ENCODE results near the gene SLC26A4. TPM values are rescaled to one million over a fixed set of nuclear protein-coding genes. Genes with fewer than 3 reads are reported as not detected.

The SLC26A4 gene
- total RNA-seq, 1 experiment from 2014 or later, result not detected

- POLR2A ChIA-PET (ENCODE audit: unreplicated experiment), result interaction anchor here (0.5 kb wide), 1 partner anchor 14 kb away, joined by 4 read pairs; no protein-coding TSS in a partner anchor
- Histone ChIP-seq H3K9ac (ENCODE audit: low read length) (no peak overlapping the region), H4K20me1 (ENCODE audit: low read length) (no peaks in the 10 kb centered on the region), H3K36me3 (ENCODE audit: low read depth, low read length) (no peaks in the 10 kb centered on the region), H3F3A (ENCODE audit: low read length, unreplicated experiment) (no peaks in the 10 kb centered on the region), H3K4me2 (ENCODE audit: low read length) (no peak overlapping the region), H3K4me1 (ENCODE audit: insufficient read depth, low read length) (peaks cover 6% of the 10 kb centered on the region; the same call in 1 of the 2 replicates), H3K4me3 (ENCODE audit: low read length) (no peak overlapping the region), H3K79me2 (ENCODE audit: low read length) (no peaks in the 10 kb centered on the region), H3K27me3 (ENCODE audit: low read length) (no peaks in the 10 kb centered on the region), H2AFZ (ENCODE audit: low read length) (no peak overlapping the region), H3K27ac (ENCODE audit: low read length) (no peak overlapping the region), H3K9me3 (ENCODE audit: low read length) (no peaks in the 10 kb centered on the region), H3K9me2 (replicated peaks; ENCODE audit: low read length) (no peaks in the 10 kb centered on the region)
- ATAC-seq (no peak), DNase-seq (no peak)
- CTCF ChIA-PET, result interaction anchor here (0.9 kb wide), 1 partner anchor 178 kb away, joined by 3 read pairs; no protein-coding TSS in a partner anchor
- no peak for TF ChIP-seq CTCF (conservative IDR thresholded peaks at IDR 0.05; ENCODE audit: low read depth, low read length)
- intact Hi-C loops (cut with micrococcal nuclease), result no loop called here
- no TSS peak for BruUV-seq (replicated peaks)
These were observed 35.8 kb downstream of the SLC26A4 start for GRCh38 chr7:107696330-107696946.

GRCh38 chr7:107697321-107698049 is 36.9 kb downstream of the SLC26A4 start:
- no peaks in the 10 kb centered on the region for H3K79me2 ChIP-seq (ENCODE audit: low read length)
- H4K20me1 ChIP-seq (ENCODE audit: low read length), result no peaks in the 10 kb centered on the region
- H3K9me3 ChIP-seq (ENCODE audit: low read length), result no peaks in the 10 kb centered on the region
- no peak overlapping the region for H3K9ac ChIP-seq (ENCODE audit: low read length)
- intact Hi-C loops (cut with micrococcal nuclease), result no loop called here
- H3K4me2 ChIP-seq (ENCODE audit: low read length), result no peak overlapping the region
- H3F3A ChIP-seq (ENCODE audit: low read length, unreplicated experiment), result no peaks in the 10 kb centered on the region
- DNase-seq, result no peak
- no peaks in the 10 kb centered on the region for H3K9me2 ChIP-seq (replicated peaks; ENCODE audit: low read length)
- TF ChIP-seq CTCF (conservative IDR thresholded peaks at IDR 0.05; ENCODE audit: low read depth, low read length), result no peak
- TF ChIP-seq EZH2phosphoT487 (IDR thresholded peaks at IDR 0.05; ENCODE audit: borderline replicate concordance, low read length), result no peak
- no peak for TF ChIP-seq EZH2 (IDR thresholded peaks at IDR 0.05; ENCODE audit: low read length, unreplicated experiment)
- H3K4me3 ChIP-seq (ENCODE audit: low read length), result no peak overlapping the region
- peaks cover 6% of the 10 kb centered on the region; the same call in 1 of the 2 replicates for H3K4me1 ChIP-seq (ENCODE audit: insufficient read depth, low read length)
- H2AFZ ChIP-seq (ENCODE audit: low read length), result no peak overlapping the region
- CTCF ChIA-PET, result interaction anchor here (0.9 kb wide), 1 partner anchor 177 kb away, joined by 3 read pairs; no protein-coding TSS in a partner anchor
- no peak overlapping the region for H3K27ac ChIP-seq (ENCODE audit: low read length)
- no peaks in the 10 kb centered on the region for H3K27me3 ChIP-seq (ENCODE audit: low read length)
- BruUV-seq (replicated peaks), result no TSS peak
- POLR2A ChIA-PET (ENCODE audit: unreplicated experiment), result no interaction called here
- ATAC-seq, result no peak
- H3K36me3 ChIP-seq (ENCODE audit: low read depth, low read length), result no peaks in the 10 kb centered on the region

- H3K4me1 ChIP-seq (ENCODE audit: insufficient read depth, low read length), result no peaks in the 10 kb centered on the region
- ATAC-seq (no peak), DNase-seq (no peak)
- H3F3A ChIP-seq (ENCODE audit: low read length, unreplicated experiment), result no peaks in the 10 kb centered on the region
- H3K4me3 ChIP-seq (ENCODE audit: low read length), result no peak overlapping the region
- no peak overlapping the region for H2AFZ ChIP-seq (ENCODE audit: low read length)
- H3K27ac ChIP-seq (ENCODE audit: low read length), result no peak overlapping the region
- BruUV-seq (replicated peaks), result no TSS peak
- no peak overlapping the region for H3K4me2 ChIP-seq (ENCODE audit: low read length)
- no peaks in the 10 kb centered on the region for H3K9me3 ChIP-seq (ENCODE audit: low read length)
- H3K79me2 ChIP-seq (ENCODE audit: low read length), result no peaks in the 10 kb centered on the region
- CTCF ChIA-PET, result no interaction called here
- no peaks in the 10 kb centered on the region for H3K36me3 ChIP-seq (ENCODE audit: low read depth, low read length)
- no peak for TF ChIP-seq CTCF (conservative IDR thresholded peaks at IDR 0.05; ENCODE audit: low read depth, low read length)
- no peak for TF ChIP-seq EZH2phosphoT487 (IDR thresholded peaks at IDR 0.05; ENCODE audit: borderline replicate concordance, low read length)
- no peak for TF ChIP-seq EZH2 (IDR thresholded peaks at IDR 0.05; ENCODE audit: low read length, unreplicated experiment)
- H3K27me3 ChIP-seq (ENCODE audit: low read length), result no peaks in the 10 kb centered on the region
- no peaks in the 10 kb centered on the region for H4K20me1 ChIP-seq (ENCODE audit: low read length)
- H3K9me2 ChIP-seq (replicated peaks; ENCODE audit: low read length), result no peaks in the 10 kb centered on the region
- POLR2A ChIA-PET (ENCODE audit: unreplicated experiment), result interaction anchor here (0.7 kb wide), 1 partner anchor 237 kb away, joined by 3 read pairs; no protein-coding TSS in a partner anchor
- intact Hi-C loops (cut with micrococcal nuclease), result no loop called here
- no peak overlapping the region for H3K9ac ChIP-seq (ENCODE audit: low read length)
These were observed 39.9 kb downstream of the SLC26A4 start for GRCh38 chr7:107700570-107700969.
